Dedifferentiated amniotic fluid mesenchymal stem cell (primary cell): ENCODE results near the gene TNFRSF14.
"Not testable (repeated sequence)": the region's sequence is repeated elsewhere in the genome, so short reads cannot be mapped to it uniquely, and the experiment has no call there.

Source experiments
- DNase-seq: peaks from one replicate; pipeline ENCODE4 v3.0.0-alpha.2; 2016; ENCODE audit errors: extremely low spot score

Gene TNFRSF14

GRCh38 chr1:2567083-2567679 lies 11.0 kb downstream of the TNFRSF14 start:
- no peak for DNase-seq

GRCh38 chr1:2568187-2568816 lies 12.1 kb downstream of the TNFRSF14 start:
- DNase-seq, result not testable (repeated sequence)

DNA sequence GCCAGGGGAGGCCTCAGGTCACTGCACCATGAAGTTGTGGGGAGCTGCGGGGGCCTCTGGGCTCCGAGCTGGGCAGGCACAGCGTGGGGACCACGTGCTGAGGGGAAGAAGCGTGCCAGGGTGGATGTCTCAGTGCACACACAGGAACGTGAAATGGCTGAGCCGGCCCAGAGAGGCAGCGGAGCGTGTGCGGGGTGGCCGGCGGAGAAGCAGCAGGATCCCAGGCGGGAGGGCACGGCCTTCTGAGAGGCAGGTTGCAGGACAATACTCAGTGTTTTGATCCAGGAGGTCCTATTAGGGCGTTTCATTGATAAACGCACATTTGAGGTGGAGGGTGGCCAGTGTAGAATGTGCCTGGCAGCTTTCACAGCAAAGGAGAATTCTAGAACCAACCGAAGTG lies 12.9 kb downstream of the TNFRSF14 start:
- DNase-seq, result no peak

DNA sequence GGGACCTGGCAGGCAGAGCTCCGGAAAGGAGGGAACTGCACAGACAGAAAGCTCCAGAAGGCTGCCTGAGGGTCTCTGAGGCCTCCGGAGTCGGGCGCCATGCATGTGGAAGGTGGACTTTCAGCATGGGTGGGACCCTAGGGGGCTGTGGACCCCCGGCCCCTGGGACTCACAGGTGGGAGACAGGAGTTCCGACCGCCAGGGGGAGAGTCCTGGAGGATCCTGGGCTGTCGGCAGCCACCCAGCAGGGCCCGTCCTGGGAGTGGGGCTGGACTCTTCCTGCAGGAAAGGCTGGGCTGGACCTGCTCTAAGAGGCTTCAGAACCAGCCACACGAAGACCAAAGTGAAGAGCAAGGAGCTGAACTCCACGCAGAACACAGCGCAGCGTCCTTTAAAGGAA lies 13.5 kb downstream of the TNFRSF14 start:
- DNase-seq, result not testable (repeated sequence)

- DNase-seq, result no peak
Observed at GRCh38 chr1:2570332-2570731, 14.2 kb downstream of the TNFRSF14 start.

- DNase-seq, result no peak
Observed at GRCh38 chr1:2571348-2571747, 15.2 kb downstream of the TNFRSF14 start.

DNA sequence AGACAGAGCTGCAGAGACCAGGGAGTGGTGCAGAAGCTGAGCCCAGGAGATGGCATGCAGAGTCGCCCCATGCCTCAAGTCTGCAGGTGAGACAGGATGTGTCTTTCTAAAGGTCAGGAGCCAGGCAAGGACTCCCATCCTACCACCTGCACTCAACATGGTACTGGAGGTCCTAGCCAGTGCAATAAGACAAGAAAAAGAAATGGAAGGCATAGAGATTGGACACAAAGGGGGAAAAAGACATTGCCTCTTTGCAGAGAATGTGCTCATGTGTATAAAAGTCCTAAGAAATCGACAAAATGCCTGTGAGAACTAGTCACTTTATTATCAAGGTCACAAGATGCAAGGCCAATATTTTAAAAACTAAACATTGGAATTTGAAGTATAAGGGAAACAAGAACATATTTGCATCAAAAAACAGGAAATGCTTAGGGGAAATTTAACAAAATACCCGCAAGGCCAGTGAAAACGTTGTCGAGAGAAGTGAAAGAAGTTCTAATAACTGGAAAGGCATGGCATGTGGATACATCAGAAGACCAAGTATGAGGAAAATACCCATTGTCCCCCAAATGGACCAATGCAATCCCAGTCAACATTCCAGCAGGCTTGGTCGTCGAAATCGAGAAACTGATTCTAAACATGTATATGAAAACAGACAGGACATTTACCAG lies 17.2 kb downstream of the TNFRSF14 start:
- no peak for DNase-seq

DNA sequence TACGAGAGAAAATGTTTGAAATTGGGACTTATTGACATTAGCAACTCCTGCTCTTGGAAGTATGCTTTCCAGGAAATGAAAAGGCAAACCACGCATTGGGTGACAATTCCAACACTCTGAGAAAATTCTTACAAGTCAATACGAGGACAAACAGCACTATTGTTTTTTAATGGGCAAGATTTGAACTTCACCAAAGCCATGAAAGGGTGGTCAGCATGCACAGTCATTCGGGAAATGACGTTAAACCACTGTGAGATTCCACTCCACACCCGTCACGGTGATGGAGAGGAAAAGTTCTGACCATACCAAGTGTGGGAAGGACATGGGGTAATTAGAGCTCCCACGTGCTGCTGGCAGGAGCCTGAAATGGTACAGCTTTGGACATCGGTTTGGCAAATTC lies 18.2 kb downstream of the TNFRSF14 start:
- no peak for DNase-seq

- DNase-seq, result no peak
Observed at GRCh38 chr1:2575801-2576663, 19.9 kb downstream of the TNFRSF14 start.

DNA sequence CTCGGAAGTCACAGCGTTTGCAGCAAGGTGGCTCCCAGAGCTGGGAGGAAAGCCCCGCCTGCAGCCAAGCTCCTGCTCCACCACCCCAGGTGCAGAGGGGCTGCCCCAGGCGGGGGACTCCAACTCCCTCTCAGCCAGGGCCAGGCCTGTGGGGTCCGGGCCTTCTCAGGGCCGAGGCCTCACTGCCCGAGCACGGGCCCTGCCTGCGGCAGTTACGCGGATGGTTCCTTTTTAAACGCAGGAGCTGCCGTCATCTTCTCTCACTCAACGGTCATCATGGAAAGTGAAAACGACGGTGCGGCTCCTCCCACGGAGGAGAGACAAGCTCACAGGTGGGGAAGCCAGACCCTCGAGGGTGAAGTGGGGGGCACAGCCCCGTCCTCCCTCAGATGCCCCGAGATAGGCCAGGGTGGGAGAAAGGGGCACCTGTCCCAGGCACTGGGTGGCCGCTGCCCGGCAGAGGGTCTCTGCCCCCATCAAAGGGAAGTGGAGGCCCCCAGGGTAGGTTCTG lies 21.4 kb downstream of the TNFRSF14 start:
- not testable (repeated sequence) for DNase-seq

- DNase-seq, result no peak
Observed at GRCh38 chr1:2578758-2579118, 22.6 kb downstream of the TNFRSF14 start.

- DNase-seq, result no peak
Observed at GRCh38 chr1:2580691-2581090, 24.5 kb downstream of the TNFRSF14 start.

GRCh38 chr1:2582391-2582790 lies 26.2 kb downstream of the TNFRSF14 start:
- no peak for DNase-seq

GRCh38 chr1:2583331-2583791 lies 27.2 kb downstream of the TNFRSF14 start:
- no peak for DNase-seq

DNA sequence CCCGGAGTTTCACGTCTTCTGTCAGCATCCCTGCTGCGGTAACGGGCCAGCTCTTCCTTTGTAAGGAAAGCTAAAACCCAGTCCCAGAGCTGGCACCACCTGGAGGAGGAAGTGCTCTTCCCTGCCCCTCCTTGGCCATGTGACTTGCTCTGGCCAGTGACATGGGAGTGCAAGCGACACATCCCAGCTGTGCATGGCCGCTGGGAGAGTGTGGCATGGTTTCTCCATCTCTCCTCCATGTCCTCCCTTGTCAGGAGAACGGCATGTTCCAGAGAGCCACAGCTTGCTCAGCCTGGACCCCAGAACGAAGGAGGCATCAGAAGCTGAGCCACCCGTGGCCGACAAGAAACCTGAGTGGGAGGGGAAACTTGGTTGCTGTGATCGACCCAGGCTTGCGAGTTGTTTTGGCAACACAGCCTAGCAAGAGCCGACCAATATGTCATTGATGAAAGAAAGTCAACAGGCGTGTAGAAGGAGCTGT lies 27.7 kb downstream of the TNFRSF14 start:
- no peak for DNase-seq

DNA sequence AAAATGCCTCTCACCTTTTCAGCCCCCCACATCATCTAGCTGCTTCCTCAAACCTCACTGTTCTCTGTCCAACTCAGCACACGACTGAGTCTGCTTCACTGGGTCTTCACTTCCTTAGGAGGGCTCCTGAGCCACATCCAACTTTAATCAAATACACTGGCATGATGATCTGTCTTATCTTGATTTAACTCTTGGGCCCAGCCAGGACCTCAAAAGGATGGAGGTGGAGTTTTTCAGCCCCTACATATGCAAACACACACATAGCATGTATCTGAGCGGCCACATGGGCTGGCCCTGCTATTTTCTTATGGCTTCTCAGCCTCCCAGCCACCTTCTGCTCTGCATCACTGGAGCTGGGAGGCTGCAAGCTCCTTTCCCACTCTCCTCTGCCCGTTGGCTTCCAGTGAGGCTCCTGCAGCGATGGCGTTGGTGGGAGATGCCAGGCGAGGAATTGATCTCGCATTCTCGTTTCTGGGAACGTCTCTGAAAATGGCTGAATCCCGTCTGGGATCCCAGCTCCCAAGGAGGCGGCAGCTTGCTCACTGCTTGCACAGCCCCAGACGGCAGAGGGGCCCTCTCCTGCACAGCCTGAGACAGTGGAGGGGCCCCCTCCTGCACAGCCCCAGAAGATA lies 28.6 kb downstream of the TNFRSF14 start:
- DNase-seq, result no peak

DNA sequence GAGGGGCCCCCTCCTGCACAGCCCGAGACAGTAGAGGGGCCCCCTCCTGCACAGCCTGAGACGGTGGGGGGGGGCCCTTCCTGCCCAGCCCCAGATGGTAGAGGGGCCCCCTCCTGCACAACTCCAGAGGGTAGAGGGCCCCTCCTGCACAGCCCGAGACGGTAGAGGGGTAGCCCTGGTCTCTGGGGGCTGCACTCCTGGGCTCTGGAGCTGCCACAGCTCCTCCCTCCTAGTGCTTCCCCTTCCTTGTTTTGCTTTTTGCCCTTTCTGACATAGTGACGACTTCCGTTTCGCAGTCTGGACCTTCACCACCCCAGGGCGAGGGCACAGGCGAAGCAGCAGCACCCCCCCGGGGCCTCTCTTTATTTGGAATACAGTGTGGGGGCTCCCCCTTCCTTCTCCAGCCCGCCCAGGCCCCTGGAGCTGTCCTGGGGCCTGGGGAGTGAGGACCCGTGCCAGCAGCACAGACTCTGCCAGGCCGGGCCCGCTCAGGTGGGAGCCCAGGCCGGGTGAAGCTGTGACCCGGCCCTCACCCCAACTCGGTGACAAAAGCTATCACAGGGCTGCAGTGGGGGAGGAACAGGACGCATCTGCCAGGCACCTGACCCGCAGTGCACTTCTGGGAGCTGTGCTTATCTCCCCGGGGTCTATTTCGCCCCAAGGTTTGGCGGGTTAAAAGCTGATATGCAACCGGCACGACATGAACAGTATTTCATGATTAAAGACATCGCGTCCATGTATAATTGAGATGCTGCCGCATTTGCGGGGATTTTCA lies 29.3 kb downstream of the TNFRSF14 start:
- no peak for DNase-seq

GRCh38 chr1:2586154-2587070 lies 30.2 kb downstream of the TNFRSF14 start, which contains the start of gene PRXL2B:
Gene PRXL2B (plus strand): TSS chr1:2586777. CDS start chr1:2586886, 109 bp downstream.
- DNase-seq, result peak; percentile 99

DNA sequence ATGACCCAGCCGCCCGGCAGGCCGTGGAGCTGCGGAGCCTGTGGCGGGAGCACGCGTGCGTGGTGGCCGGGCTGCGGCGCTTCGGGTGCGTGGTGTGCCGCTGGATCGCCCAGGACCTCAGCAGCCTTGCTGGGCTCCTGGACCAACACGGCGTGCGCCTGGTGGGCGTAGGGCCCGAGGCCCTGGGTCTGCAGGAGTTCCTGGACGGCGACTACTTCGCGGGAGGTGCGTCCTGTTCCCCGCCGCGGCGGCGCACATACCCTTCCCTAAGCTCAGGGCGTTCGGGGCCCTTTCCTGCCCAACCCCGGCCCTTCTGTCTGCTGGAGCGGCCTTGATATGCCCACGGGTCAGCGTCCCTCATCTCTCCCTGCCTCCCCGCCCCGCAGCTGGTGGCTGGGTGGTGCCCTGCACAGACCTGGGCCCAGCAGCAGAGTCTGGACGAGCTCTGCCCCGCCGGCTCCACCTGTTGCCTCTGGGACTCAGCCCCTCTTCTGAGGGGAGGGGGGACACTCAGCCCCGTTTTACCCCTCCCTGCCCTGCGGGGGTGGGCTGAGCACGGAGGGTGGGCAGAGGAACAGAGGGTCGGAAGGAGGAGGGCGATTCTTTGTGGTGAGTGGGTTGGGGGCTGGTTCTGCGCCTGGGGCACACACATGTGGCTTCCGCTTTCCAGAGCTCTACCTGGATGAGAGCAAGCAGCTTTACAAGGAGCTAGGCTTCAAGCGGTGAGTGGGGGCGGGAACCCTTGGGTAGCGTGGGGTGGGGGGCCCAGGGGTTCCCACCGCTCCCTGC lies 31.1 kb downstream of the TNFRSF14 start:
- DNase-seq, result no peak
